B cell (primary cell): ENCODE results near the gene SCMH1. TPM values are rescaled to one million over a fixed set of nuclear protein-coding genes. Genes with fewer than 3 reads are reported as not detected.

Experiments
- ATAC-seq: fragments of 200-7000 bp; cut with Tn5 transposase; one replicate; pipeline ENCODE4 v1.10.0; 2021; ENCODE audit warnings: low read depth, mild to moderate bottlenecking, moderate number of reproducible peaks, moderate library complexity
- CTCF ChIA-PET: fragments of 350-600 bp; sonication (Branson Sonifier 250); formaldehyde crosslinking; loops from one replicate; lab custom pipeline; 2021; ENCODE audit warnings: antibody characterized with exemption, inconsistent platforms; lab: Charles Lee
- POLR2A ChIA-PET: fragments of 350-600 bp; sonication (Branson Sonifier 250); formaldehyde crosslinking; loops from one replicate; lab custom pipeline; 2021; ENCODE audit warnings: antibody characterized with exemption; lab: Charles Lee
- DNase-seq: peaks from one replicate; pipeline ENCODE4 v3.0.0; 2013
- H2AFZ ChIP-seq: 2 replicates; pipeline ENCODE4 v1.6.1; 2012; ENCODE audit warnings: mild to moderate bottlenecking, low read depth, low read length; ENCODE audit not compliant: insufficient read depth, poor library complexity, severe bottlenecking
- H3K27ac ChIP-seq, 2 donors: 1 replicate in 1 of 2; 2 replicates in 1 of 2; pipeline ENCODE4 v1.5.1; 2012 to 2013; ENCODE audit warnings: low read length in 2 of 2, mild to moderate bottlenecking in 2 of 2, moderate library complexity in 1 of 2
- H3K27me3 ChIP-seq, 4 experiments: fragments of 200-600 bp in 1 of 4; sonication (generic) in 1 of 4; replicated peaks in 1 of 4; 1 replicate in 2 of 4; 2 replicates in 2 of 4; pipeline versions ENCODE4 v1.6.1 to v1.7.0; 2013 to 2016; ENCODE audit warnings: low read length in 3 of 4, mild to moderate bottlenecking in 2 of 4, mixed read lengths in 1 of 4, moderate library complexity in 1 of 4; ENCODE audit not compliant: insufficient read depth in 4 of 4, control insufficient read depth in 3 of 4; ENCODE audit errors: control extremely low read depth in 1 of 4
- H3K36me3 ChIP-seq, 2 experiments: replicated peaks in 1 of 2; 1 replicate in 1 of 2; 2 replicates in 1 of 2; pipeline versions ENCODE4 v1.6.1 to v1.7.1; 2013; ENCODE audit warnings: low read length in 1 of 2; ENCODE audit not compliant: insufficient read depth in 2 of 2, control insufficient read depth in 1 of 2; ENCODE audit errors: control extremely low read depth in 1 of 2, extremely low read depth in 1 of 2
- H3K4me1 ChIP-seq, 2 donors: fragments of 200-600 bp in 1 of 2; sonication (generic) in 1 of 2; 1 replicate in 1 of 2; 2 replicates in 1 of 2; pipeline versions ENCODE4 v1.5.1 to v1.6.1; 2013 to 2017; ENCODE audit warnings: low read length in 2 of 2; ENCODE audit not compliant: control insufficient read depth in 2 of 2, insufficient read depth in 2 of 2
- H3K4me2 ChIP-seq: replicated peaks from 2 replicates; pipeline ENCODE3; 2012; ENCODE audit warnings: mild to moderate bottlenecking, low read depth, low read length; ENCODE audit not compliant: poor library complexity, severe bottlenecking
- H3K4me3 ChIP-seq, 5 experiments: fragments of 200-600 bp in 1 of 5; sonication (generic) in 1 of 5; 1 replicate in 3 of 5; 2 replicates in 2 of 5; pipeline versions ENCODE4 v1.5.1 to v1.7.0; 2011 to 2016; ENCODE audit warnings: low read length in 4 of 5, mild to moderate bottlenecking in 4 of 5, low read depth in 2 of 5, control low read depth in 1 of 5, moderate library complexity in 1 of 5; ENCODE audit not compliant: insufficient read depth in 1 of 5; ENCODE audit errors: control extremely low read depth in 1 of 5, extremely low read depth in 1 of 5
- H3K79me2 ChIP-seq: fragments of 200-600 bp; sonication (generic); one replicate; pipeline ENCODE4 v1.6.0; 2016; ENCODE audit warnings: low read length; ENCODE audit not compliant: control insufficient read depth, insufficient read depth
- H3K9ac ChIP-seq: fragments of 200-600 bp; sonication (generic); 2 replicates; pipeline ENCODE4 v1.6.1; 2017; ENCODE audit warnings: mild to moderate bottlenecking, low read length, moderate library complexity
- H3K9me3 ChIP-seq, 3 donors: one replicate each; pipeline versions ENCODE4 v1.6.1 to v1.7.1; 2013; ENCODE audit warnings: low read length in 2 of 3; ENCODE audit not compliant: control insufficient read depth in 2 of 3, insufficient read depth in 1 of 3; ENCODE audit errors: control extremely low read depth in 1 of 3
- H4K20me1 ChIP-seq: 2 replicates; pipeline ENCODE4 v1.6.0; 2012; ENCODE audit warnings: mild to moderate bottlenecking, low read length; ENCODE audit not compliant: insufficient read depth, control insufficient read depth, poor library complexity, severe bottlenecking
- H3K27ac Mint-ChIP-seq: one replicate; pipeline ENCODE4 v1.8.0; 2021; ENCODE audit warnings: mixed read lengths
- H3K27me3 Mint-ChIP-seq: one replicate; pipeline ENCODE4 v1.8.0; 2021; ENCODE audit warnings: mixed read lengths
- H3K4me1 Mint-ChIP-seq: one replicate; pipeline ENCODE4 v1.8.0; 2021; ENCODE audit warnings: mixed read lengths
- H3K4me3 Mint-ChIP-seq: one replicate; pipeline ENCODE4 v1.8.0; 2021; ENCODE audit warnings: mixed read lengths
- H3K9me3 Mint-ChIP-seq: one replicate; pipeline ENCODE4 v1.8.0; 2022; ENCODE audit warnings: mixed read lengths; ENCODE audit not compliant: insufficient read depth
- CTCF ChIP-seq: fragments of 200-600 bp; IDR thresholded peaks from one replicate; pipeline ENCODE4 v1.8.0; 2022; ENCODE audit warnings: antibody characterized with exemption, mild to moderate bottlenecking
- EZH2 ChIP-seq: IDR thresholded peaks from 2 replicates; pipeline ENCODE4 v1.6.1; 2012; ENCODE audit warnings: borderline replicate concordance, low read depth, mild to moderate bottlenecking, moderate library complexity, low read length; ENCODE audit not compliant: insufficient read depth, poor library complexity, severe bottlenecking
- WGBS: methylation state at CpG from one replicate; pipeline ENCODE4 v1.1.5; 2013; ENCODE audit warnings: missing lambda C conversion rate; ENCODE audit not compliant: insufficient coverage; 5-methylcytosine and 5-hydroxymethylcytosine counted together
- intact Hi-C: fragments of 100-400 bp; cut with micrococcal nuclease; formaldehyde crosslinking; loops from one replicate; pipeline ENCODE4 v1.10.0; 2022
- polyA plus RNA-seq: library from polyadenylated mRNA; depleted of rRNA; stranded (reverse); fragments of >200 nt; gene quantifications from 2 replicates; pipeline ENCODE4 v1.2.3, GENCODE V29; 2012
- total RNA-seq, 2 donors: library from RNA; stranded (reverse); fragments of 120-200 nt in 1 of 2; gene quantifications; 1 replicate in 1 of 2; 2 replicates in 1 of 2; pipeline versions ENCODE4 v1.2.3 to v1.2.4, GENCODE V29; 2013 to 2022

Gene SCMH1
- total and polyA plus RNA-seq, 2 donors (not counting 1 experiment from before 2014, with no cell fraction given), result 29.4 to 33.3 TPM

DNA sequence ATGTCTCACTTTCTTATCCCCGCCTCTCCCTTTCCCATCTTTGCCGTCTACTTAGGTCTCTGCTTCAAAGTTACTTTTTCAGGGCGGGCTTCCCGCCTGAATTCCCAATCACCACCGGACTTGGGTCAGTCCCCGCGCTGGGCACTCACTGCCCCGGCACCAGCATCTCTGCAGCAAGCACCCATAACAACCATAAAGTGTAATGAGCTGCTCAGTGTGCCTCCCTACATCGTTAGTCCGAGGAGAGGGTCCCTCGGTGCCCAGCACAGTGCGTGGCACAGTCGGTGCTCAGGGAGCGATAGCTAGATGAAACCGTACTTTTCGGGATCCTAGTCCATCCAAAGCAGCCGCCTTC, 263.2 kb downstream of the SCMH1 start:
- no peaks in the 10 kb centered on the region for H3K9me3 ChIP-seq
- peak overlapping the region; percentile 81 for H3K9ac ChIP-seq
- DNase-seq (no peak), ATAC-seq (no peak)
- peaks cover 38% of the 10 kb centered on the region for H3K79me2 ChIP-seq
- H3K4me1 ChIP-seq, result peaks cover 13 to 18% of the 10 kb centered on the region in 2 donors
- Mint-ChIP-seq H3K4me1 (peaks cover 15% of the 10 kb centered on the region), H3K27me3 (no peaks in the 10 kb centered on the region), H3K27ac (peak overlapping the region; percentile 94), H3K4me3 (peak overlapping the region; percentile 89), H3K9me3 (no peaks in the 10 kb centered on the region)
- H3K27me3 ChIP-seq, result no peaks in the 10 kb centered on the region
- H2AFZ ChIP-seq, result peak overlapping the region; percentile 100
- no peaks in the 10 kb centered on the region for H4K20me1 ChIP-seq
- ChIA-PET POLR2A (interaction anchor here (0.6 kb wide), 1 partner anchor 116 kb away, joined by 3 read pairs; no protein-coding TSS in a partner anchor), CTCF (interaction anchor here (0.6 to 1.1 kb wide), 2 partner anchors 20 to 25 kb away, joined by 3 to 5 read pairs; no protein-coding TSS in a partner anchor)
- H3K4me2 ChIP-seq, result peak overlapping the region; percentile 87
- 48% methylated on average over 17 of the region's 17 CpGs for WGBS
- TF ChIP-seq EZH2, result no peak
- TF ChIP-seq CTCF, result no peak
- H3K27ac ChIP-seq, result peak overlapping the region; percentile 82 to 87
- peaks cover 0 to 3% of the 10 kb centered on the region in 2 experiments for H3K36me3 ChIP-seq
- intact Hi-C loops, result loop anchor here (1.0 to 5.0 kb wide), 3 partner anchors 24 to 312 kb away; partner anchors contain the start of genes CITED4 and RIMS3
- H3K4me3 ChIP-seq, result peak overlapping the region; percentile 2 to 89 (median 82)

DNA sequence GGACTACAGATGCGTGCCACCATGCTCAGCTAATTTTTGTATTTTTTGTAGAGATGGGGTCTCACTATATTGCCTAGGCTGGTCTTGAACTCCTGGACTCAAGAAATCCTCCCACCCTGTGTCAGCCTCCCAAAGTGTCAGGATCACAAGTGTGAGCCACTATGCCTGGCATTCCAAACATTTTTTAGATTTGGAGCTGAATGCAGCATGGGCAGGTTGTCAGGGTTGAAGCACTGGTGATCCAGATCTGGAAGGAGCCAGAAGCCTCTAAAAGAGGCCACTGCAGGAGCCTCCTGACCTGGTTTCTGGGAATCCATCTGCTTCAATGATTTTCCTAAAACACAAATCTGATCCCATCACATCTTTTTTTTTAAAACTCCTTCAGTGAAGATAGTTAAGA, 264.4 kb downstream of the SCMH1 start:
- CTCF ChIA-PET, result interaction anchor here (0.7 kb wide), 1 partner anchor 113 kb away, joined by 3 read pairs; no protein-coding TSS in a partner anchor
- POLR2A ChIA-PET, result no interaction called here

More for the DNA sequence above, 264.4 kb downstream of the SCMH1 start:
- Histone ChIP-seq H4K20me1 (no peaks in the 10 kb centered on the region), H3K79me2 (peaks cover 27% of the 10 kb centered on the region), H3K27me3 (no peaks in the 10 kb centered on the region), H3K27ac (no peak overlapping the region), H2AFZ (no peak overlapping the region), H3K9ac (no peak overlapping the region), H3K36me3 (no peaks in the 10 kb centered on the region), H3K4me2 (no peak overlapping the region), H3K4me3 (no peak overlapping the region), H3K9me3 (no peaks in the 10 kb centered on the region), H3K4me1 (peaks cover 13 to 18% of the 10 kb centered on the region in 2 donors)
- Mint-ChIP-seq H3K9me3 (no peaks in the 10 kb centered on the region), H3K27me3 (no peaks in the 10 kb centered on the region), H3K27ac (no peak overlapping the region), H3K4me3 (no peak overlapping the region), H3K4me1 (peaks cover 15% of the 10 kb centered on the region)
- ATAC-seq, result no peak
- intact Hi-C loops, result loop anchor here (5.0 kb wide), 1 partner anchor 310 kb away; the partner anchor contains the start of gene RIMS3
- WGBS, result no CpG with 5 or more reads among the region's 1 CpG
- DNase-seq, result no peak
- no peak for TF ChIP-seq EZH2
- no peak for TF ChIP-seq CTCF
